Prostate gland (tissue), 2 donors: ENCODE results near the gene AFF3. TPM values are rescaled to one million over a fixed set of nuclear protein-coding genes. Genes with fewer than 3 reads are reported as not detected.

Source experiments
- DNase-seq: peaks from one replicate; pipeline ENCODE4 v3.0.0-alpha.2; 2019; ENCODE audit warnings: low spot score
- H3K27ac ChIP-seq, 2 donors: fragments of 200-600 bp; sonication (generic); 2 replicates each; pipeline ENCODE4 v1.5.1; 2017 to 2019
- H3K27me3 ChIP-seq: fragments of 200-600 bp; sonication (generic); replicated peaks from 2 replicates; pipeline ENCODE4 v1.5.1; 2019; ENCODE audit not compliant: insufficient read depth
- H3K36me3 ChIP-seq, 2 donors: fragments of 200-600 bp; sonication (generic); 1 replicate in 1 of 2; 2 replicates in 1 of 2; pipeline versions ENCODE4 v1.5.1 to v1.8.1; 2017 to 2019
- H3K4me1 ChIP-seq: fragments of 200-600 bp; sonication (generic); replicated peaks from 2 replicates; pipeline ENCODE4 v1.5.1; 2019
- H3K4me3 ChIP-seq, 2 donors: fragments of 200-600 bp; sonication (generic); 2 replicates each; pipeline ENCODE4 v1.5.1; 2017 to 2019
- H3K9me3 ChIP-seq: fragments of 200-600 bp; sonication (generic); 2 replicates; pipeline ENCODE4 v1.5.1; 2017
- CTCF ChIP-seq, 4 experiments: fragments of 200-600 bp in 2 of 4; fragments of 450-650 bp in 2 of 4; sonication (generic) in 2 of 4; IDR thresholded peaks; 1 replicate in 3 of 4; 2 replicates in 1 of 4; pipeline ENCODE4 v1.5.1; 2016 to 2019; ENCODE audit warnings: antibody characterized with exemption in 4 of 4, mild to moderate bottlenecking in 2 of 4, moderate library complexity in 2 of 4
- POLR2A ChIP-seq: fragments of 450-650 bp; IDR thresholded peaks from one replicate; pipeline ENCODE4 v1.6.1; 2016; ENCODE audit warnings: antibody characterized with exemption, mild to moderate bottlenecking
- POLR2AphosphoS5 ChIP-seq: sonication (generic); formaldehyde crosslinking; IDR thresholded peaks from one replicate; pipeline ENCODE4 v1.6.1; 2017; ENCODE audit warnings: antibody characterized with exemption
- whole genome bisulfite sequencing: methylation state at CpG from one replicate; pipeline ENCODE4 v1.1.5; 2018; 5-methylcytosine and 5-hydroxymethylcytosine counted together
- intact Hi-C: fragments of 100-400 bp; cut with DNase I; formaldehyde crosslinking; loops from one replicate; pipeline ENCODE4 v1.14.2; 2022
- total RNA-seq, 2 donors: library from RNA; depleted of rRNA; stranded (reverse); fragments of >200 nt; gene quantifications; one replicate each; pipeline ENCODE4 v1.1.0, GENCODE V29; 2016

AFF3 gene
- total RNA-seq, 2 donors from 2014 or later = 74.4 to 113 TPM

- no peak overlapping the region for H3K27ac ChIP-seq
- intact Hi-C loops = no loop called here
- DNase-seq = no peak
These were observed 481.6 kb downstream of the AFF3 start for GRCh38 chr2:99660616-99661406.

GRCh38 chr2:99659874-99660273 lies 482.5 kb downstream of the AFF3 start:
- DNase-seq = no peak
- no peaks in the 10 kb centered on the region for H3K36me3 ChIP-seq
- no peak overlapping the region for H3K27ac ChIP-seq
- H3K27me3 ChIP-seq = no peaks in the 10 kb centered on the region
- peaks cover 11% of the 10 kb centered on the region for H3K4me1 ChIP-seq
- H3K9me3 ChIP-seq = no peaks in the 10 kb centered on the region
- H3K4me3 ChIP-seq = no peak overlapping the region
- intact Hi-C loops = loop anchor here (5.0 kb wide), 1 partner anchor 552 kb away; no protein-coding TSS in a partner anchor
- WGBS = 93% methylated on average over 3 of the region's 3 CpGs
- no peak for TF ChIP-seq CTCF (IDR thresholded peaks at IDR 0.05)
- TF ChIP-seq POLR2A = no peak
- TF ChIP-seq POLR2AphosphoS5 = no peak

More at GRCh38 chr2:99660616-99661406, 481.6 kb downstream of the AFF3 start:
- no peak overlapping the region for H3K4me3 ChIP-seq
- H3K9me3 ChIP-seq = no peaks in the 10 kb centered on the region
- TF ChIP-seq POLR2A (no peak), CTCF (IDR thresholded peaks at IDR 0.05) (no peak), POLR2AphosphoS5 (no peak)
- H3K27me3 ChIP-seq = no peaks in the 10 kb centered on the region
- H3K4me1 ChIP-seq = peaks cover 11% of the 10 kb centered on the region
- H3K36me3 ChIP-seq = no peaks in the 10 kb centered on the region
- 89% methylated on average over 8 of the region's 8 CpGs for WGBS

GRCh38 chr2:99657691-99658258 lies 484.6 kb downstream of the AFF3 start:
- DNase-seq = no peak
- 69% methylated on average over 7 of the region's 7 CpGs for WGBS
- Histone ChIP-seq H3K4me1 (peaks cover 7% of the 10 kb centered on the region), H3K27me3 (no peaks in the 10 kb centered on the region), H3K36me3 (no peaks in the 10 kb centered on the region), H3K27ac (no peak overlapping the region), H3K4me3 (no peak overlapping the region), H3K9me3 (no peaks in the 10 kb centered on the region)
- TF ChIP-seq CTCF (IDR thresholded peaks at IDR 0.05) (no peak), POLR2A (no peak), POLR2AphosphoS5 (no peak)
- intact Hi-C loops = loop anchor here (5.0 kb wide), 1 partner anchor 555 kb away; no protein-coding TSS in a partner anchor

DNA sequence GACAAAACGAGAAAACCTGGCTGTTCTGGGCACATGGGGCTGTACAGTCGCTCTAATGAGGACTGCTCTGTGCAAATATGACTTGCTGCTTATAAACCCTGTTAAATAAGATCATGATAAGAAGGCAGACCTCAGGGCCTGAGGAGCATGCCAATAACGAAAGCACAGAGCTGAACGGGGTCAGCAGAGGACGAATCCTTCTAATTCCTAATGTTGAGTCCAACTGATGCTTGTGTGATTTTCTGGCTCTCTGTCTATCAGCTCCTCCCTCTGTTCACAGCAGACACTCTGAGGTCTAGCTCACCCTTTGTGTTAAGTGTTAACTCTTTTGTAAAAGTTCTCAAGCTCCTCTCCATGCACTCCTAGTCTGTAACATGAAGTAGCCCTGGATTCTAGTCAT lies 485.4 kb downstream of the AFF3 start:
- Histone ChIP-seq H3K27ac (no peak overlapping the region), H3K4me1 (peaks cover 7% of the 10 kb centered on the region), H3K9me3 (no peaks in the 10 kb centered on the region), H3K27me3 (no peaks in the 10 kb centered on the region), H3K4me3 (no peak overlapping the region), H3K36me3 (no peaks in the 10 kb centered on the region)
- WGBS = 10% methylated on average over 5 of the region's 5 CpGs
- no peak for TF ChIP-seq POLR2A
- TF ChIP-seq POLR2AphosphoS5 = peak; percentile 57
- TF ChIP-seq CTCF (IDR thresholded peaks at IDR 0.05) = no peak
- intact Hi-C loops = loop anchor here (5.0 kb wide), 1 partner anchor 555 kb away; no protein-coding TSS in a partner anchor
- peak; percentile 48 for DNase-seq
